Progenitor cell of endocrine pancreas (in vitro differentiated cells): ENCODE measurements around the gene ANP32A. TPM values are rescaled to one million over a fixed set of nuclear protein-coding genes. Genes with fewer than 3 reads are reported as not detected.
A peak's percentile ranks its signal among the peaks of the same experiment; 100 is the strongest.
"Not testable (repeated sequence)": the region's sequence is repeated elsewhere in the genome, so short reads cannot be mapped to it uniquely, and the experiment has no call there.

ENCODE experiments used
- DNase-seq: peaks from one replicate; pipeline ENCODE4 v3.0.0; 2021; ENCODE audit warnings: low spot score; ENCODE audit not compliant: unreplicated experiment
- H3K27ac Mint-ChIP-seq: 2 replicates; pipeline ENCODE4 v1.8.0; 2021; ENCODE audit warnings: mild to moderate bottlenecking, moderate library complexity, mixed read lengths
- H3K27me3 Mint-ChIP-seq: 2 replicates; pipeline ENCODE4 v1.8.0; 2021; ENCODE audit warnings: mixed read lengths
- H3K36me3 Mint-ChIP-seq: 2 replicates; pipeline ENCODE4 v1.8.0; 2022; ENCODE audit warnings: mixed read lengths; ENCODE audit not compliant: insufficient read depth
- H3K4me1 Mint-ChIP-seq: 2 replicates; pipeline ENCODE4 v1.8.0; 2021; ENCODE audit warnings: low read depth, mixed read lengths
- H3K4me3 Mint-ChIP-seq: 2 replicates; pipeline ENCODE4 v1.8.0; 2021; ENCODE audit warnings: low read depth, mild to moderate bottlenecking, moderate library complexity, mixed read lengths
- H3K9me3 Mint-ChIP-seq: 2 replicates; pipeline ENCODE4 v1.8.0; 2021; ENCODE audit warnings: low read depth, mixed read lengths
- CTCF ChIP-seq: fragments of 200-600 bp; sonication (generic); IDR thresholded peaks from one replicate; pipeline ENCODE4 v1.5.0; 2021; ENCODE audit warnings: antibody characterized with exemption, mild to moderate bottlenecking; ENCODE audit not compliant: unreplicated experiment
- long read RNA-seq: library from polyadenylated mRNA; unstranded; transcript quantifications from one replicate; pipeline ENCODE4 v2.0.0, GENCODE V29; 2020
- total RNA-seq: library from RNA; stranded (reverse); gene quantifications from 2 replicates; pipeline ENCODE4 v1.2.1, GENCODE V29; 2021

The ANP32A gene
- 263 and 279 TPM in 2 replicates for total RNA-seq
- long read RNA-seq, transcript ANP32A-208 (3 exons, 707 nt): major isoform, 6 of 22 reads
- long read RNA-seq, transcript ANP32A-203 (7 exons, 2,440 nt): major isoform, 6 of 22 reads
- long read RNA-seq, partial matches to known transcripts: 2 of 22 reads
- long read RNA-seq, other reads (novel, unspliced or antisense): 8 of 22 reads

- no peak for TF ChIP-seq CTCF
- Mint-ChIP-seq H3K27ac (peak within 1 kb of the TSS; percentile 97), H3K4me3 (peak within 1 kb of the TSS; percentile 99), H3K27me3 (no peaks in the 10 kb centered on the region), H3K9me3 (no peaks in the 10 kb centered on the region), H3K4me1 (peaks cover 30% of the 10 kb centered on the region), H3K36me3 (peaks cover 2% of the 10 kb centered on the region)
- DNase-seq: peak; percentile 99
Measured at GRCh38 chr15:68820295-68821189, at the start of gene ANP32A. Gene ANP32A (minus strand): TSS chr15:68820895. CDS start chr15:68820751, 144 bp downstream.

- no peaks in the 10 kb centered on the region for H3K4me1 Mint-ChIP-seq
- no peak for TF ChIP-seq CTCF
- peaks cover 7% of the 10 kb centered on the region for H3K9me3 Mint-ChIP-seq
- peaks cover 10% of the 10 kb centered on the region for H3K27me3 Mint-ChIP-seq
- no peak overlapping the region for H3K4me3 Mint-ChIP-seq
- no peak overlapping the region for H3K27ac Mint-ChIP-seq
- DNase-seq: no peak
- no peaks in the 10 kb centered on the region for H3K36me3 Mint-ChIP-seq
Measured at GRCh38 chr15:68868296-68868695, 47.6 kb upstream of the ANP32A start.

- no peak overlapping the region for H3K27ac Mint-ChIP-seq
- H3K36me3 Mint-ChIP-seq: no peaks in the 10 kb centered on the region
- H3K4me3 Mint-ChIP-seq: no peak overlapping the region
Measured at GRCh38 chr15:68862415-68862814, 41.7 kb upstream of the ANP32A start.

GRCh38 chr15:68858666-68859065, 38.0 kb upstream of the ANP32A start:
- H3K4me1 Mint-ChIP-seq, H3K27ac Mint-ChIP-seq, H3K36me3 Mint-ChIP-seq, H3K4me3 Mint-ChIP-seq, H3K27me3 Mint-ChIP-seq, DNase-seq: not testable (repeated sequence)
- H3K9me3 Mint-ChIP-seq: peaks cover 21% of the 10 kb centered on the region

More at GRCh38 chr15:68862415-68862814, 41.7 kb upstream of the ANP32A start:
- Mint-ChIP-seq H3K9me3 (peaks cover 13% of the 10 kb centered on the region), H3K4me1 (no peaks in the 10 kb centered on the region), H3K27me3 (peaks cover 8% of the 10 kb centered on the region)
- no peak for TF ChIP-seq CTCF
- no peak for DNase-seq

GRCh38 chr15:68857443-68857842, 36.7 kb upstream of the ANP32A start:
- not testable (repeated sequence) for H3K27me3 Mint-ChIP-seq, H3K4me1 Mint-ChIP-seq, H3K4me3 Mint-ChIP-seq, H3K27ac Mint-ChIP-seq, DNase-seq, H3K36me3 Mint-ChIP-seq
- peaks cover 21% of the 10 kb centered on the region for H3K9me3 Mint-ChIP-seq

GRCh38 chr15:68852461-68852860, 31.8 kb upstream of the ANP32A start:
- H3K4me1 Mint-ChIP-seq: no peaks in the 10 kb centered on the region
- no peak for TF ChIP-seq CTCF
- H3K9me3 Mint-ChIP-seq: peaks cover 15% of the 10 kb centered on the region
- H3K4me3 Mint-ChIP-seq: no peak overlapping the region
- H3K27ac Mint-ChIP-seq: no peak overlapping the region
- DNase-seq: no peak
- peaks cover 8% of the 10 kb centered on the region for H3K27me3 Mint-ChIP-seq
- H3K36me3 Mint-ChIP-seq: no peaks in the 10 kb centered on the region
